DMS53 treated with DMSO at 0.1 percent for 48 hours (cell line): ENCODE results near the gene LGALS16.
A peak's percentile ranks its signal among the peaks of the same experiment; 100 is the strongest.
"Not testable (repeated sequence)": the region's sequence is repeated elsewhere in the genome, so short reads cannot be mapped to it uniquely, and the experiment has no call there.

Source experiments
- DNase-seq: peaks from one replicate; lab custom pipeline; 2025; ENCODE audit not compliant: unreplicated experiment; lab: John Stamatoyannopoulos, UW

Gene LGALS16

GRCh38 chr19:39677961-39678889 is 22.5 kb downstream of the LGALS16 start:
- peak; percentile 96 for DNase-seq

GRCh38 chr19:39679056-39679790 is 23.5 kb downstream of the LGALS16 start:
- DNase-seq: no peak

- no peak for DNase-seq
Measured at GRCh38 chr19:39679791-39680168, 24.1 kb downstream of the LGALS16 start.

GRCh38 chr19:39680593-39680992 is 24.9 kb downstream of the LGALS16 start:
- DNase-seq: no peak

GRCh38 chr19:39681416-39681815 is 25.7 kb downstream of the LGALS16 start:
- no peak for DNase-seq

- DNase-seq: no peak
Measured at GRCh38 chr19:39684267-39684666, 28.6 kb downstream of the LGALS16 start.

- no peak for DNase-seq
Measured at GRCh38 chr19:39686739-39687138, 31.0 kb downstream of the LGALS16 start.

GRCh38 chr19:39688637-39689036 is 32.9 kb downstream of the LGALS16 start:
- not testable (repeated sequence) for DNase-seq

GRCh38 chr19:39692166-39692565 is 36.5 kb downstream of the LGALS16 start:
- no peak for DNase-seq

GRCh38 chr19:39692822-39693221 is 37.1 kb downstream of the LGALS16 start:
- DNase-seq: no peak

GRCh38 chr19:39695759-39696158 is 40.0 kb downstream of the LGALS16 start:
- no peak for DNase-seq

- DNase-seq: no peak
Measured at GRCh38 chr19:39696387-39696786, 40.7 kb downstream of the LGALS16 start.

- DNase-seq: no peak
Measured at GRCh38 chr19:39698535-39698934, 42.8 kb downstream of the LGALS16 start.

- DNase-seq: no peak
Measured at GRCh38 chr19:39701291-39701690, 45.6 kb downstream of the LGALS16 start.

- DNase-seq: no peak
Measured at GRCh38 chr19:39704181-39705044, 48.7 kb downstream of the LGALS16 start, which contains the start of gene LGALS14. LGALS14 (plus strand) TSS chr19:39704481; CDS start chr19:39704529, 48 bp downstream.

- DNase-seq: no peak
Measured at GRCh38 chr19:39705578-39706188, 50.0 kb downstream of the LGALS16 start.

- DNase-seq: no peak
Measured at GRCh38 chr19:39708594-39708993, 52.9 kb downstream of the LGALS16 start.

- no peak for DNase-seq
Measured at GRCh38 chr19:39709026-39709872, 53.5 kb downstream of the LGALS16 start.
